PC-3 (cell line): ENCODE data around the gene MT1A.

Experiments used
- CTCF ChIP-seq: fragments of 300-600 bp; sonication (generic); conservative IDR thresholded peaks from 2 replicates; pipeline ENCODE4 v1.5.1; 2017; ENCODE audit warnings: antibody characterized with exemption, low read depth, mild to moderate bottlenecking, low read length
- EZH2 ChIP-seq: fragments of 300-600 bp; sonication (generic); IDR thresholded peaks from one replicate; pipeline ENCODE4 v1.6.1; 2017; ENCODE audit warnings: antibody characterized with exemption, mild to moderate bottlenecking, low read length; ENCODE audit not compliant: unreplicated experiment
- EZH2phosphoT487 ChIP-seq: fragments of 300-600 bp; sonication (generic); IDR thresholded peaks from 2 replicates; pipeline ENCODE4 v1.6.1; 2018; ENCODE audit warnings: mild to moderate bottlenecking, antibody characterized with exemption, low read length, borderline replicate concordance

GRCh38 chr16:56616608-56617211 is 21.8 kb upstream of the MT1A start:
- TF ChIP-seq CTCF = no peak
- TF ChIP-seq EZH2phosphoT487 = no peak
- no peak for TF ChIP-seq EZH2
